HFFc6 (cell line): ENCODE measurements around the gene DPEP3. TPM values are rescaled to one million over a fixed set of nuclear protein-coding genes. Genes with fewer than 3 reads are reported as not detected.

ENCODE experiments used
- DNase-seq: peaks from one replicate; pipeline ENCODE4 v3.0.0-alpha.2; 2018
- H3K27ac Mint-ChIP-seq: 2 replicates; pipeline ENCODE4 v1.8.0; 2020; ENCODE audit warnings: mild to moderate bottlenecking, mixed read lengths
- H3K27me3 Mint-ChIP-seq: 2 replicates; pipeline ENCODE4 v1.8.0; 2021; ENCODE audit warnings: mild to moderate bottlenecking, moderate library complexity, mixed read lengths; ENCODE audit not compliant: insufficient read depth
- H3K36me3 Mint-ChIP-seq: 2 replicates; pipeline ENCODE4 v1.8.0; 2021; ENCODE audit warnings: low read depth, mixed read lengths
- H3K4me1 Mint-ChIP-seq: 2 replicates; pipeline ENCODE4 v1.8.0; 2020; ENCODE audit warnings: low read depth, mixed read lengths
- H3K4me3 Mint-ChIP-seq: 2 replicates; pipeline ENCODE4 v1.8.0; 2020; ENCODE audit warnings: mild to moderate bottlenecking, moderate library complexity, mixed read lengths
- H3K9me3 Mint-ChIP-seq: 2 replicates; pipeline ENCODE4 v1.8.0; 2020; ENCODE audit warnings: mild to moderate bottlenecking, mixed read lengths
- total RNA-seq, 6 experiments: library from RNA; stranded (reverse); fragmentation: NEBNext Ultra II Directional; extraction: Animal tissue kit (Norgen Biotek cat#: 25700); gene quantifications; 2 replicates in 1 of 6; 3 replicates in 5 of 6; pipeline ENCODE4 v1.2.3, GENCODE V29; 2021
- TF ChIP-seq, protein P1 (sequence below): fragments of 200-600 bp; sonication (generic); IDR thresholded peaks from 2 replicates; pipeline ENCODE4 v1.5.0; 2021; ENCODE audit warnings: antibody characterized with exemption, mild to moderate bottlenecking

The DPEP3 gene
- total RNA-seq, 6 experiments from 2014 or later, result not detected

DNA sequence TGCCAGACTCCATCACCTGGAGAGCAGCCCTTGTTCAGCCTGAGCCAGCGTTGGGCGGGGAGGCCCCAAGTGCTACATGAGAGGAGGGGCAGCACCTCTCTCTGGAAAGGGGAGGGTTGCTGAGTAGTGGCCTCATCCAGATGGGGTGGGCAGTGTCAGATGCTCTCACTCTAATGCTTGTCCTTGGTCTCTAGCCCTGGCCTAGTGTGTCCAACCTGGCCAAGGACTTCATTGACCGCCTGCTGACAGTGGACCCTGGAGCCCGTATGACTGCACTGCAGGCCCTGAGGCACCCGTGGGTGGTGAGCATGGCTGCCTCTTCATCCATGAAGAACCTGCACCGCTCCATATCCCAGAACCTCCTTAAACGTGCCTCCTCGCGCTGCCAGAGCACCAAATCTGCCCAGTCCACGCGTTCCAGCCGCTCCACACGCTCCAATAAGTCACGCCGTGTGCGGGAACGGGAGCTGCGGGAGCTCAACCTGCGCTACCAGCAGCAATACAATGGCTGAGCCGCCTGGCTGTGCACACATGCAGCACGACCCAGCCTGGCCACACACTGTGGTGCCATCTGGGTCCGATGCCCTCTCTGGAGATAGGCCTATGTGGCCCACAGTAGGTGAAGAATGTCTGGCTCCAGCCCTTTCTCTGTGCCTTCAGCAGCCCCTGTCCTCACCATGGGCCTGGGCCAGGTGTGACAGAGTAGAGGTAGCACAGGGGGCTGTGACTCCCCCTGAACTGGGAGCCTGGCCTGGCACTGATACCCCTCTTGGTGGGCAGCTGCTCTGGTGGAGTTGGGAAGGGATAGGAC is 53.0 kb downstream of the DPEP3 start:
- no peak for DNase-seq
- Mint-ChIP-seq H3K27me3 (no peaks in the 10 kb centered on the region; the same call in 1 of the 2 replicates), H3K36me3 (no peaks in the 10 kb centered on the region), H3K9me3 (no peaks in the 10 kb centered on the region), H3K4me3 (no peak overlapping the region), H3K4me1 (peaks cover under 1% of the 10 kb centered on the region; the same call in 1 of the 2 replicates), H3K27ac (no peak overlapping the region)
- TF ChIP-seq, protein P1, sequence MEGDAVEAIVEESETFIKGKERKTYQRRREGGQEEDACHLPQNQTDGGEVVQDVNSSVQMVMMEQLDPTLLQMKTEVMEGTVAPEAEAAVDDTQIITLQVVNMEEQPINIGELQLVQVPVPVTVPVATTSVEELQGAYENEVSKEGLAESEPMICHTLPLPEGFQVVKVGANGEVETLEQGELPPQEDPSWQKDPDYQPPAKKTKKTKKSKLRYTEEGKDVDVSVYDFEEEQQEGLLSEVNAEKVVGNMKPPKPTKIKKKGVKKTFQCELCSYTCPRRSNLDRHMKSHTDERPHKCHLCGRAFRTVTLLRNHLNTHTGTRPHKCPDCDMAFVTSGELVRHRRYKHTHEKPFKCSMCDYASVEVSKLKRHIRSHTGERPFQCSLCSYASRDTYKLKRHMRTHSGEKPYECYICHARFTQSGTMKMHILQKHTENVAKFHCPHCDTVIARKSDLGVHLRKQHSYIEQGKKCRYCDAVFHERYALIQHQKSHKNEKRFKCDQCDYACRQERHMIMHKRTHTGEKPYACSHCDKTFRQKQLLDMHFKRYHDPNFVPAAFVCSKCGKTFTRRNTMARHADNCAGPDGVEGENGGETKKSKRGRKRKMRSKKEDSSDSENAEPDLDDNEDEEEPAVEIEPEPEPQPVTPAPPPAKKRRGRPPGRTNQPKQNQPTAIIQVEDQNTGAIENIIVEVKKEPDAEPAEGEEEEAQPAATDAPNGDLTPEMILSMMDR, result no peak

DNA sequence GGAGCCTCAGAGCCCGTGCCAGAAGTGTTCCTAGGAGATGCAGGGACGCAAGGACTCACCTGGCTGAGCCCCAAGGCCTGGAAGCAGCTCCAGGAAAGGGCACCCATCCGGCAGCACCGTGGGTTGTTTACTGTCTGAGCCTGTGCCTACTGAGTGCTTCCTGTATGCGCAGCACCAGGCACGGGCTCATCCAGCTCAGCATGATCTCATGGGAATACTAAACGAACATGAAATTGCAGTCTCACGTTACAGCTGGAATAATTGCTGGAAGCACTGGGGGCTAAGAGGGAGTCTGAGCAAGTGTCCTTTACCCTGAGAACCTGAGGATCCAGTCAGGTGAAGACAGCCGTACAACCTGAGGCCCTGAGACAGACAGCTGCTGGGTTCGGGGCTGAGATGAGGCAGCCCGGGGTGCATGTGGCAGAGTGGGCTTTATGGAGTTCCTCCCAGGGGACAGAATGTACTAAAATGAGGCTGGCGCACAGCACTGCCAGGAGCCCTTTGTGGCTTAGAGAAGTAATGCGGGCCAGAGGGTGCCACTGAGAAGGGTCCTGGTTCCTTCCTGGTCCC is 54.0 kb downstream of the DPEP3 start:
- DNase-seq, result no peak

More for the DNA sequence above, 54.0 kb downstream of the DPEP3 start:
- Mint-ChIP-seq H3K4me3 (no peak overlapping the region), H3K36me3 (no peaks in the 10 kb centered on the region), H3K27me3 (peaks cover 2% of the 10 kb centered on the region), H3K27ac (0 out of 2 replicates have a peak overlapping the region, but pooled peaks have one; percentile 21), H3K9me3 (no peaks in the 10 kb centered on the region), H3K4me1 (peaks cover 7% of the 10 kb centered on the region; the same call in 1 of the 2 replicates)
- TF ChIP-seq, protein P1, result peak; percentile 39

Other genes starting within 250 kb of the DPEP3 start
- gene RANBP10, start 173.9 kb downstream of the DPEP3 start, total RNA-seq, result 10 to 100 TPM; 11.5 to 15.6 (median 12.8) TPM
- 1 to 10 TPM in 2 of 6 experiments, under 1 TPM in 4; 0.23 to 1.3 (median 0.79) TPM for gene TSNAXIP1, start 173.6 kb downstream of the DPEP3 start, total RNA-seq
- gene THAP11, start 138.2 kb downstream of the DPEP3 start, total RNA-seq, result 10 to 100 TPM; 15.1 to 18.6 (median 16.2) TPM
- gene NUTF2, start 133.6 kb downstream of the DPEP3 start, total RNA-seq, result 100 to 1,000 TPM; 182 to 195 (median 185) TPM
- 10 to 100 TPM; 51.2 to 64.2 (median 59.7) TPM for gene CENPT, start 132.8 kb downstream of the DPEP3 start, total RNA-seq
- gene EDC4, start 107.4 kb downstream of the DPEP3 start, total RNA-seq, result 10 to 100 TPM; 60.2 to 81.0 (median 63.6) TPM
- gene NRN1L, start 95.6 kb downstream of the DPEP3 start, total RNA-seq, result under 1 TPM in 3 of 6 experiments, not detected in 3; 0.25 to 0.51 (median 0.38) TPM
- 10 to 100 TPM; 25.2 to 34.1 (median 29.3) TPM for gene PSKH1, start 87.2 kb downstream of the DPEP3 start, total RNA-seq
- gene CTRL, start 48.6 kb downstream of the DPEP3 start, total RNA-seq, result under 1 TPM; 0.25 to 0.63 (median 0.43) TPM
- gene PSMB10, start 43.6 kb downstream of the DPEP3 start, total RNA-seq, result 10 to 100 TPM; 36.3 to 49.7 (median 40.0) TPM
- gene LCAT, start 36.4 kb downstream of the DPEP3 start, total RNA-seq, result 10 to 100 TPM; 17.6 to 21.8 (median 19.8) TPM
- 100 to 1,000 TPM in 1 of 6 experiments, 10 to 100 TPM in 5; 89.8 to 113 (median 98.9) TPM for gene SLC12A4, start 11.9 kb downstream of the DPEP3 start, total RNA-seq
- not detected for gene DPEP2, start 19.0 kb upstream of the DPEP3 start, total RNA-seq
- gene DPEP2NB, start 35.4 kb upstream of the DPEP3 start, total RNA-seq, result not detected
- 1 to 10 TPM; 7.2 to 8.5 (median 8.2) TPM for gene DDX28, start 42.7 kb upstream of the DPEP3 start, total RNA-seq
- 10 to 100 TPM; 13.3 to 17.4 (median 15.9) TPM for gene DUS2, start 42.8 kb upstream of the DPEP3 start, total RNA-seq
- gene NFATC3, start 104.9 kb upstream of the DPEP3 start, total RNA-seq, result 10 to 100 TPM; 17.2 to 20.7 (median 19.9) TPM